GM21381 (cell line): ENCODE results near the gene TXNIP.

Experiments
- ATAC-seq: cut with Tn5 transposase; IDR thresholded peaks from one replicate; pipeline ENCODE4 v1.9.1; 2021; ENCODE audit warnings: mild to moderate bottlenecking, moderate library complexity; ENCODE audit not compliant: unreplicated experiment

The TXNIP gene

DNA sequence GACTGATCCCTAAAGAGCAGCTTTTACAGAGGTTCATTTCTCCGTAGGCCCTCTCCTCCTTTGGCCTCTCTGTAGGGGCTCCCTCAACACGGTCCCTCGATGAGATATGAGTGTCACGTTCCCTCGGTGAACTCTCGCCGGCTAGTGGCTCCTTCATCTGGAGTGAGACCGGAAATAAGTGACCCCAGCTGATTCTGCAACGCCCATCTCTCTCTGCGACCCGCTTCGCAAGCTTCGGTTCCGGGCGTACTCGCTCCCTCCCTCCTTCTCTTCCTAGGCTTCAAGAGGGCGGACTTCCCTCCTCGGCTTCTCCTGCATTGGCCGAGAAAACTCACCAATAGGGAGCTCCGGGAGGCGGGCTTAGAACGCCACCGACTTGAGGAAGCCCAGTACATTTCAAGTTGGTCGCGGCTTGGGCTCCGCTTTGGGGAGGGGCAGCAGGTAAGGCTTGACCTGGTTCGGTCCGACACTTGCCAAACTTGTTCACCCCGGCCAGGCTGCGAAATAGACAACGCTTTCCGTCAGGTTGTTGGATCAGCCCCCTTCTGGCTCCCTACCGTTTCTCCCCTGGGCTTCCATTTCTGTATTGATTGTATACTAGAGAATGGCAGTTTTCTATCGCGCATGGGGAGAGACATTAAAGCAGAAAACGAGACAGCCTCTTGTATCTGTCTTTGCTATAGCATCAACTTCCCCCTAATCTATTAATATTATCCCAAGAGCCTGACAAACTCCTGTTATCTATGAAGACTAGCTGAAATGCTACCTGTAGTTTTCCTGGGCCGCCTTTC, 31.9 kb downstream of the TXNIP start, which contains the start of the genes ANKRD34A and POLR3GL:
Gene ANKRD34A, minus strand, starts transcription at position 248 of the 791 bp plus-strand sequence. CDS start 2,816 bp downstream, outside the sequence.
Gene POLR3GL, plus strand, starts transcription at position 363 of the 791 bp plus-strand sequence. CDS start 10,176 bp downstream, outside the sequence.
- ATAC-seq, result peak; percentile 88

- no peak for ATAC-seq
Measured at GRCh38 chr1:145963265-145964019, 32.9 kb downstream of the TXNIP start.

GRCh38 chr1:145962157-145963102, 33.9 kb downstream of the TXNIP start:
- no peak for ATAC-seq

DNA sequence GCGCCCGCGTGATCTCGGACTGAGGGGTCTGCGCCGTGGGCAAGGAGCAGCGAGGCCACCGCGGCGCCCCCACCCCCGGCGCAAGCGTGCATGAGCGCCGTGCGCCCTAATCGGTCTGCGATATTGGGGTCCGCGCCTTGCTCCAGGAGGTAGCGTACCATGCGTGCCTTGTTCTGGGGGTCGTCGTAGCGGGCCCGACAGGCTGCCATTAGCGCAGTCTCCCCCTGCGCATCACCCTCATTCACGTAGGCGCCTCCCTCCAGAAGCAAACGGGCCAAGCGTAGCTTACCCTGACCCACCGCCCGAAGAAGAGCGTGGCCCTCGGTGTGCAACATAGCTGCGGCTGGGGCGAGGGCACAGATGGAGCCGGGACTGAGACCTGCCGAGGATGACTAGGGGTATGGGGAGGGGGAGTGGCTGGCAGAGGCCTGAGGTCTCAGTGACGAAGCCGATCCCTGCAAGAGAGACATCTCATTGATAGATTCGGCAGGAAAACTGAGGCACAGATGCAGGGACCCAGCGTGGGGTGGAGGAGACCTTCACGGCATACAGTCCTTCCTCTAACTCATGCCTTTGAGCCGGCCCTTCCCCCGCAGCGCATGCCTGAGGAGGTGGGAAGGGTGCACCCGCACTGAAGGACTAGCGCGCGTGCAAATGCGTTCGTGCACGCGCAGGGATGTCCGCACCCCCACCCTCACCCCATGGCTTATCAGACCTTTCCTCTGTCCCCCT, 34.8 kb downstream of the TXNIP start:
- no peak for ATAC-seq

GRCh38 chr1:145961109-145961424, 35.3 kb downstream of the TXNIP start:
- no peak for ATAC-seq

DNA sequence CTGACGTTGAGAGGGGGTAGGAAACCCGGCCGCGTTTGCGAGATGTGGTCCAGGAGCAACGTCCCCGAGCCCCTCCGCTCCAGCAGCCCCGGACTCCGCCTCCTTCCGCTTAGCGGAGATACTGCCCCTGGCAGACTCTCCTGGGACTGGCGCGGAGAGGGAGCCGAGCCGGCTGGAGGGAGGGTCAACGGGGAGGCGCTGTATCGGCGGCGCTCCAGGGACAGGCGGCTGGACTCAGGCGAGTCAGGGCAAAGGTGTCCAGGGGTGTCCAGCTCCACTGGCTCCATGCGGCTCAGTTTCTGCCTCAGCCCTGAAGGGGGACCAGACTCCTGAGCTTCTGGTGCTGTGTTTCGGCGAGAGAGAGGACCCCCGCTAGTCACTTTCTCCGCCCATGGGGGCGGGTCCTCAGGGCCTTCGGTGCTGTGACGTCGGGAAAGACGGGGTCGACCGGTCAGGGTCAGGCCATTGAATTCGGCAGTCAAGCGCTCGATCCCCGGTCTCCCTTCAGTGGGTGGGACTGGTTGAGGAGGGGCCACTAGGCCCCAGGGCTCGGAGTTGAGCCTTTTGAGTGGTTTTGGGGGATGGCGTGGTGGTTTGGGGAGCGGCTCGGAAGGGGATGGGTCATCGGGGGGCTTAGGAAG, 35.8 kb downstream of the TXNIP start:
- ATAC-seq, result no peak

GRCh38 chr1:145959957-145960467, 36.4 kb downstream of the TXNIP start:
- no peak for ATAC-seq

DNA sequence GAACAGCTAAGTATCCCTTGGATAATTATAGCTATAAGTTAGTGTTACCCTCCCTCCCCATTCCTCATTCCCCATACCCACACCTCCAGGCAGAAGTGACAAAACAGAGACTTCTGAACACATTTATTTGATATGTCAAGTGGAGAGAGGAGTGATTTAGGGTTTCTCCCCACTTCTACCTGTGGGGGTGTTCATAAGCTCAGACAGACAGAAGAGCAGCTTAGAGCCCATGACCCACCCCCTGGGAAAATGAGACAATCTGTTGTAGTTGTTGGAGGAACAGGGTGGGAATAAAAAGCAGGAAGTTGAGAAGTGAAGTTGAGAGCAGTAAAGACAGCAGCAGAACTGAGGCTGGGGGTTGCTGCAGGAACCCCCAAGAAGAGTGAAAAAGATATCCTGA, 37.0 kb downstream of the TXNIP start:
- no peak for ATAC-seq

DNA sequence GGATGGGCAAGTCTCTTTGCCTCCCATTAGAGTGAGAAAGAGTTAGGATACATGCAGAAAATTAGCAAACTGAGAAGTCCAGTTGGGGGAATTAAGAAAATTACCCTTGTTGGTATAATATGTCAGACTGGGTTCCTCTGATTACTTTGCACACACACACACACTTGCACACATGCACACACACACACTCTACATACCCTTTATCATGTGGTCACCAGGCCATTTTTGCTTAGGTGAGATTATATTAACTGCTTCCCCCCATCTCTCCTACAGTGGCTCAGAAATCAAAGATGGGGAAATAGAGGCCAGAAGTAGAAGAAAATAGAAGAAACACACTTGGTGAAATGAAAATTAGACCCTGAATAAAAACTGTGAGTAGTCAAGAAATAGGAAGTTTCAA, 37.6 kb downstream of the TXNIP start:
- no peak for ATAC-seq

DNA sequence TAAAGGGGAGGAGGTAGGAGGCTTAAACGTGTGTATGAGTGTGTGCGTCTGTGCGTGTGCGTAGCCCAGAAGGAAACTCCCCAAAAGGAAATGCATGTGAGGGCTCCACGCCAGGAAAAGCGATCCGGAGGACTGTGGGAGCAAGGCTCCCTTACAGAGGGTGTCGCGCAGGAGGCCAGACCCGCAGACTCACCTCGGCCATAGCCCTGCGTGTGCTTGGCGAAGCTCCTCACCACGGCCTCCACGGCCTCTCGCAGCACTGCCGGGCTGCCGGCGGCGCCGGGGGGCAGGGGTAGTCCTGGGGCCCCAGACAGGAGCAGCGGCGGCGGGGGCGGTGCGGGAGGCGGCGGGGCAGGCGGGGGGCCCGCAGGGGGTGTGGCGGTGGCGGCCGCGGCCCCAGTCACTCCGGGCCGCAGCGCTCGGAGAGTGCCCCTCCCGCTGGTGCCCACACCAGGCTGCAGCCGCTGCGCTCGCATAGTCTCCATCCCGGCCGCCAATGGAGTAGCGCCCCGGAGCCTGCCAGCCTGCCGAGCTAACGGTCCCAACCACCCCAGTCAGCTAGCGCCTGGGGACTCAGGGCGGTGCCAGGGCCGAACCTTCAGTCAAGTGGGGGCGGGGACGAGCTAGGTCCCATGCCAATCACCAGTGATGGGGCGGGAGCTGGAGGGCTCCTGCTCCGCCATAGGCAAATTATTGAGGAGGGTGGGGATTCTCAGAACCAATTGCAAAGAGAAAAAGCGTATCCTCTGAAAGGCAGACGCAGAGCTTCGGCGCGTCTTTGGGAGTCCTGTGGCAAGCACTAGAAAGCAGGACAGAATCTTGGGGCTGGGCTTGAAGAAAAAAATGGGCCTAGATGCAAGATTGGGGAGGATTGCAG, 38.7 kb downstream of the TXNIP start, which contains the start of gene LIX1L:
Gene LIX1L, minus strand, starts transcription at position 575 of the 877 bp plus-strand sequence. Its CDS starts 90 bp downstream, at position 485.
- peak; percentile 85 for ATAC-seq

DNA sequence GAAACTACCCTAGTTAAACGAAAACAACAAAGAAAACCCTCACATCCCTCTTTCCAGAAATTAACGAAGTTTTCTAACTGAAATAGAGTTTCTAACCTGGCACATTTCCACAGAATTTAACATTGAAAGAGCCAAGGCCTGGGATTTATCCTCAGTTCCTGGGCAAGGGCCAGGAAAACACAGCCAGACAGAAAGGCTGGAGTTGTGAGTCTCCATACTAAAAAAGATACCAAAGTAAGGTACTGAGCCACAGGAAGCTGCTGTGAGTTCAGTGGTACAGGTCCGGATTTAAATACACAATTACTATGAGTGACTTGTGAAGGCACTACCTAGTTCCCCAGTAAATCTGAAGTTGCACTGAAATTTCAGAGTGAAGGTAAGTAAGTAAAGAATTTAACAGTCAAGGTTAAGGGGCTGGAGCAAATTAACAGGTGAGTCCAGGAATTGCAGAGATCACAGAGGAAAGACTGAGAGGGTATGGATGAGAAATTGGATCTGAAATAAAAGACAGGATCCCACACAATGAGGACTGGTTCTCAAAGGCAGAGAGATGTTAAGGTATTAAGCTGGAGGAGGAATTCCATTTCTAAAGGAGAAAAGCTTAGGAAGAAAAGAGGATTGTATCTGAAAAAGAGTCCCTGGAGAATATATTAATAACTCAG, 39.5 kb downstream of the TXNIP start:
- no peak for ATAC-seq

- no peak for ATAC-seq
Measured at GRCh38 chr1:145956361-145956760, 40.0 kb downstream of the TXNIP start.

DNA sequence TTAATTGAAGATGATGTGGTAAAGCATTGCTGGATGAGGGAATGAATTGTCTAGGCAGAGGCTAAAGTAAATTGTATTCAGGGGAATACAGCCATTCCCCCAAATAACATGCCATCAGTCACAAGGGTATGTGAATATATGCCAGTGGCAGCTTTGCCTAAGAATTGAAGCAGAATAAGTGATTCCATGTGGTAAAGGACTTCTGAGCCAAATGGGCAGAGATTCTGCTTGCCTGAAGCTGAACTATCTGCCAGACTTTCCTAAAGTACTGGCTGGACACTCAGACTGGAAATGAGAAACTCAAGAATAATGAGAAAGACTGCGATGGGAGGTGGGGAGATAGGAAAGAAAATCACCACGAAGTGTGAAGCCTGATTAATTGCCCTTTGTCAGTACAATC, 40.9 kb downstream of the TXNIP start:
- no peak for ATAC-seq

DNA sequence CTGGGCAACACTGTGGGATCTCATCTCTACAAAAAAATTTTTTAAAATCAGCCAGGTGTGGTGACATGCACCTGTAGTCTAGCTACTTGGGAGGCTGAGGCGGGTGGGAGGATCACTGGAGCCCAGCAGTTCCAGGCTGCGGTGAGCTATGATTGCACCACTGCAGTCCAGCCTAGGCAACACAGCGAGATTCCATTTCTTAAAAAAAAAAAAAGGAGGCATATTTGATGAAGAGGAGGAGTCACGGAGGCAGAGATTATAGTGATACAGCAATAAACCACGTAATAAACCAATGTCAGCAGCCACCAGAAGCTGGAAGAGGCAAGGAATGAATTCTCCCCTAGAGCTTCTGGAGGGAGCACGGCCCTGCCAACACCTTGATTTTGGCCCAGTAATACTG, 42.5 kb downstream of the TXNIP start:
- no peak for ATAC-seq

- no peak for ATAC-seq
Measured at GRCh38 chr1:145952903-145953302, 43.5 kb downstream of the TXNIP start.

DNA sequence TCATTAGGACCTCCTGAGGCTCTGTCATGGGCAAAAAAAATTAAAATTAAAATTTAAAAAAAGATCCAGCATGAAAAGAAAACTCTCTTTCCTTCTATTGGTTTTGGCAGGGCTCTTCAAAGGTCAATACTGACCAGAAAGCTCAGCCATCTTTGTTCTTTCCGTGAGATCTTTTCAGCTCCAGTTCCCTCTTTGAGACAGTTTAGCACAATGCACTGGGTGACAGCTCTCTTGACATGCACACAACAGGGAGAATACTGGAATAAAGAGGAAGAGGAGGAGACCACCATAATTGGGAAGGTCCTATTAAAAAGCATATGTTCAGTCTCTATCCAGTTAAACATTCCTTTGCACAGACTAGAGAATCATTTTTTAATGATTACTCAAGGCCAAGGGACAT, 44.9 kb downstream of the TXNIP start:
- ATAC-seq, result no peak

DNA sequence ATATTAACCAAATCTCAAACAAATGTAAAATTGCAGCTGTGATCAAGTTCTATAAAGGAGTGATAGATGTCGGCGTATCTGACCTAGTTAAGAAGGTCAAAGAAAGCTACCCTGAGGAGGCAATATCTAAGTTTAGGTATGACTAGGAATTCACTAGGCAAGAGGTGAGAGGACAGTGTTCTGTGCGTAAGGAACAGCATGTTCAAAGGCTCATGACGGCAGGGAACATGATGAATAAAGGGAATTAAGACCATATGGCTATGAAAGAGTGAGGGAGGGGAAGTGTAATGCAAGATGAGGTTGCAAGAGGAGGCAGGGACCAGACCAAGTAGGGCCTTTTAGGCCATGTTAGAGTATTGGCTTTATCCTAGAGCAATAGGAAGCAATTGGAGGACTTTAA, 47.2 kb downstream of the TXNIP start:
- ATAC-seq, result no peak

GRCh38 chr1:145947551-145947950, 48.8 kb downstream of the TXNIP start:
- ATAC-seq, result no peak
